ENCODE data around the gene TASL.
A peak's percentile ranks its signal among the peaks of the same experiment; 100 is the strongest.

Gene TASL

DNA sequence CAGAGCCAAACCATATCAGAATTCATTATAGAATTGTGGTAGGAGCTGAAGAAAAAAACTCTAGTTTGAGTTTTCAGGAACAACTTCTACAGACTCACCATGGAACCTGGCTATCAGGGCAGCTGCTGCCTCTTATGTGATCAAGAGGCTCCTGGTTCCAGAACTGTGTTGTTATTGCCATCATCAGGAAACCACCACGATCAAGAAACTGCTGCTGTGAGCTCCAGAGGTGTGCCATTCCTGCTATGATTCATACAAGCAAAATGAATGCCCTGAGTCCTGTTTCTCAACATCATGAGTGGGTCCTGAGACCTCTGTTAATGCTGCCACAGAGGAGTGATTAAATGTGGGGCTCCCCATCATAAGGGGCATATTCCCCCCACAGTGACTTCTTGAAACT is 43.7 kb downstream of the TASL start:
- TF ChIP-seq, protein P1, sequence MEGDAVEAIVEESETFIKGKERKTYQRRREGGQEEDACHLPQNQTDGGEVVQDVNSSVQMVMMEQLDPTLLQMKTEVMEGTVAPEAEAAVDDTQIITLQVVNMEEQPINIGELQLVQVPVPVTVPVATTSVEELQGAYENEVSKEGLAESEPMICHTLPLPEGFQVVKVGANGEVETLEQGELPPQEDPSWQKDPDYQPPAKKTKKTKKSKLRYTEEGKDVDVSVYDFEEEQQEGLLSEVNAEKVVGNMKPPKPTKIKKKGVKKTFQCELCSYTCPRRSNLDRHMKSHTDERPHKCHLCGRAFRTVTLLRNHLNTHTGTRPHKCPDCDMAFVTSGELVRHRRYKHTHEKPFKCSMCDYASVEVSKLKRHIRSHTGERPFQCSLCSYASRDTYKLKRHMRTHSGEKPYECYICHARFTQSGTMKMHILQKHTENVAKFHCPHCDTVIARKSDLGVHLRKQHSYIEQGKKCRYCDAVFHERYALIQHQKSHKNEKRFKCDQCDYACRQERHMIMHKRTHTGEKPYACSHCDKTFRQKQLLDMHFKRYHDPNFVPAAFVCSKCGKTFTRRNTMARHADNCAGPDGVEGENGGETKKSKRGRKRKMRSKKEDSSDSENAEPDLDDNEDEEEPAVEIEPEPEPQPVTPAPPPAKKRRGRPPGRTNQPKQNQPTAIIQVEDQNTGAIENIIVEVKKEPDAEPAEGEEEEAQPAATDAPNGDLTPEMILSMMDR (IDR thresholded peaks at IDR 0.05; ENCODE audit: low read depth, low read length) = no peak
- no peak overlapping the region for H3K27ac ChIP-seq
- no peaks in the 10 kb centered on the region for H3K27me3 ChIP-seq (ENCODE audit: insufficient read depth, low read depth, severe bottlenecking)
- H3K36me3 ChIP-seq = no peaks in the 10 kb centered on the region
- DNase-seq = no peak
- no peaks in the 10 kb centered on the region for H3K9me3 ChIP-seq (ENCODE audit: severe bottlenecking)
- no peak overlapping the region for H3K4me3 ChIP-seq (ENCODE audit: low read depth, low read length)

DNA sequence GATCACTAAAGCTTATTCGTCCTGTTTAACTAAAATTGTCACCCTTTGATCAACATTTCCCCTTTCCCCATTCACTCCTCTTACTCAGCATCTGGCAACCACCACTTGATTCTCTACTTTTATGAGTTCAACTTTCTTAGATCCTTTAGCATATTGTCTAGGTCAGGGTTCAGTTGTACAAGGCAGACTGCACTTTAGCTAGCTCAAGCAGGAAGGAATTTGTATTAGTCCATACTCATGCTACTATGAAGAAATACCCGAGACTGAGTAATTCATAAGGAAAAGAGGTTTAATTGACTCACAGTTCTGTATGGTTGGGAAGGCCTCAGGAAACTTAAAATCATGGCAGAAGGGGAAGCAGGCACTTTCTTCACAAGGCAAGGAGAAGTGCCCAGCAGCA is 44.3 kb downstream of the TASL start:
- H3K4me3 ChIP-seq (ENCODE audit: low read depth, low read length) = no peak overlapping the region
- no peaks in the 10 kb centered on the region for H3K9me3 ChIP-seq (ENCODE audit: severe bottlenecking)
- H3K36me3 ChIP-seq = no peaks in the 10 kb centered on the region
- H3K27me3 ChIP-seq (ENCODE audit: insufficient read depth, low read depth, severe bottlenecking) = peaks cover under 1% of the 10 kb centered on the region
- TF ChIP-seq, protein P1 (IDR thresholded peaks at IDR 0.05; ENCODE audit: low read depth, low read length) = no peak
- H3K27ac ChIP-seq = no peak overlapping the region
- no peak for DNase-seq

DNA sequence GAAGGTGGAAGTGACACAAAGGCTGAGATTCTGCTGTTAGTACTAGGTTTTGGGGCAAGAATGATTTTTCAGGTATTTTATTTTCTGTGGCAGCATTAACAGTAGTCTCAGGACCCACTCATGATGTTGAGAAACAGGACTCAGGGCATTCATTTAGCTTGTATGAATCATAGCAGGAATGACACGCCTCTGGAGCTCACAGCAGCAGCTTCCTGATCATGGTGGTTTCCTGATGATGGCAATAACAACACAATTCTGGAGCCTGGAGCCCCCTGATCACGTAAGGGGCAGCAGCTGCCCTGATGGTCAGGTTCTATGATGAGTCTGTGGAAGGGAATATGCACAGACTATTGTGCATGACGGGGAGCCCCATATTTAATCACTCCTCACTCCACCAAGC is 47.0 kb downstream of the TASL start:
- H3K4me3 ChIP-seq (ENCODE audit: low read depth, low read length) = no peak overlapping the region
- DNase-seq = no peak
- TF ChIP-seq, protein P1 (IDR thresholded peaks at IDR 0.05; ENCODE audit: low read depth, low read length) = no peak
- H3K36me3 ChIP-seq = no peaks in the 10 kb centered on the region
- peaks cover 5% of the 10 kb centered on the region for H3K27me3 ChIP-seq (ENCODE audit: insufficient read depth, low read depth, severe bottlenecking)
- H3K27ac ChIP-seq = no peak overlapping the region
- no peaks in the 10 kb centered on the region for H3K9me3 ChIP-seq (ENCODE audit: severe bottlenecking)

DNA sequence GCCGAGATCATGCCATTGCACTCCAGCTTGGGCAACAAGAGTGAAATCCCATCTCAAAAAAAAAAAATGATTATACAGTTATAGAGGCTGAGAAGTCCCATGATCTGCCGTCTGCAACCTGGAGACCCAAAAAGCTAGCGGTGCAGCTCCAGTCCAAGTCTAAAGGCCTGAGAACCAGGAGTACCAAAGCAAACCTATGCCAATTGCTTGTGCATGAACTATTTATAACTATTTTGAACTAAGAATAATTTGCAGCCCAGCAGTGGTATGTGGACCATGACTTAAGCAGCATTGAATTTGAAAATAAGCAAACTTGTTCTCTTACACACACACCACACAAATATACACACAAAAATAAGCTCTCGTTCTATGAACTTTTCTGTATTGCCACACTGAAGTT is 51.8 kb downstream of the TASL start:
- Histone ChIP-seq H3K27ac (no peak overlapping the region), H3K36me3 (no peaks in the 10 kb centered on the region), H3K4me3 (ENCODE audit: low read depth, low read length) (no peak overlapping the region), H3K9me3 (ENCODE audit: severe bottlenecking) (no peaks in the 10 kb centered on the region), H3K27me3 (ENCODE audit: insufficient read depth, low read depth, severe bottlenecking) (peaks cover 5% of the 10 kb centered on the region)
- DNase-seq = no peak
- TF ChIP-seq, protein P1 (IDR thresholded peaks at IDR 0.05; ENCODE audit: low read depth, low read length) = no peak

DNA sequence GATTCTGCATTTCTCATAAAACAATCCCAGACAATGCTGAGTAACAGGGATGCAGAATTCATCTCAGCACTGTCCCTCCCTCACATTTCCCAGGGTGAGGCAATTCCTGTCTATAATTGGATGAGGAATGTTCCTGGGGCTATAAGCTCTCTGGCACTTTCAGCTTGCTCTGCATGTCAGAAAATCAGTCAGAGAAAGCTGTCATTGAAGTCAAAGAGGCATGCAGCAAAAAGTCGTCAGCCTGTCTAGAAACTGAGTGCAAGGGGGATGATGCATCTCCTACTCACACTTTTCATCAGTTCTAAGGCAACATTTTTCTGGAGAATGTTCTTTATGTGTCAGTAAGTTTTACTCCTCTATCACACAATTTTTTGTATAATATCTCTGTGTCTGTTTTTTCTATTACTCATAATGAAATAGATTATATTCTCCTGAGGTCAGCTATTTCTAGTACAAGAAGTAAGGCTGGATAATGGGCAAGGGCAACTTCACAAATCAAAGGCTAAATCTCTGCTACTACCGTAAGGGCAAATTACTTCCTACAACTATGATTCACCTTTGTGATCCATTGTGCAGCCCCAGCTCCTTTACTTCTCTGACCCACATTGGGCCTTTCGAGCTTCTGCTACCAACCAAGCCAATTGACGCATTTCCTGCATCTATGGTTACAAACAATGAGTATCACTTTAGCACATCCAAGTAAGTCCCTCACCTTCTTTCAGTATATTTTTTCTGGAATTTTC is 56.0 kb downstream of the TASL start:
- H3K4me3 ChIP-seq (ENCODE audit: low read depth, low read length) = no peak overlapping the region
- no peaks in the 10 kb centered on the region for H3K9me3 ChIP-seq (ENCODE audit: severe bottlenecking)
- H3K27ac ChIP-seq = no peak overlapping the region
- no peak for DNase-seq
- TF ChIP-seq, protein P1 (IDR thresholded peaks at IDR 0.05; ENCODE audit: low read depth, low read length) = no peak
- no peaks in the 10 kb centered on the region for H3K36me3 ChIP-seq
- H3K27me3 ChIP-seq (ENCODE audit: insufficient read depth, low read depth, severe bottlenecking) = no peaks in the 10 kb centered on the region

DNA sequence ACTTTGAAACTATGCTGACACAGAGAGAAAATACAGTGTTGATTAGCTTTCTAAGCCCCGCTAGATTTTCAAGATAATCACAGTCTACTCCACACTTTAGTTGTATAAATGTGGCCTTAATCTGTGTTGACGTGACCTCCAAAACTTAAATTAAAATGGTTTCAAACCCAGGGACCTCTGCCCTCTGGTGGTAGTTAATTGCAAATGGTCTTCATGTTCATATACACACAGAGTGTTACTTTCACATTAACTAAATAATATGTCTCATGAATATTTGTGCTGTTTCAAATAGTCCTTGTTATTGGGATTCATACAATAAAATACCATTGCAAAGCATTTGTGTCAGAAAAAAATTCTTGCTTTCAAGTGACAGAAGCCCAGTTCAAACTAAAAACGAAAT is 64.3 kb downstream of the TASL start:
- H3K36me3 ChIP-seq = no peaks in the 10 kb centered on the region
- H3K9me3 ChIP-seq (ENCODE audit: severe bottlenecking) = no peaks in the 10 kb centered on the region
- no peak for DNase-seq
- no peak overlapping the region for H3K4me3 ChIP-seq (ENCODE audit: low read depth, low read length)
- TF ChIP-seq, protein P1 (IDR thresholded peaks at IDR 0.05; ENCODE audit: low read depth, low read length) = peak; percentile 40; the same call in 1 of the 2 replicates
- H3K27me3 ChIP-seq (ENCODE audit: insufficient read depth, low read depth, severe bottlenecking) = no peaks in the 10 kb centered on the region
- H3K27ac ChIP-seq = no peak overlapping the region
